GM12878 (cell line): ENCODE results near the gene PRC1. TPM values are rescaled to one million over a fixed set of nuclear protein-coding genes. Genes with fewer than 3 reads are reported as not detected.

ENCODE experiments used
- ATF7 ChIP-seq: fragments of 450-650 bp; IDR thresholded peaks from 2 replicates; pipeline ENCODE4 v1.6.1; 2016; ENCODE audit warnings: low read depth, mild to moderate bottlenecking
- BCL3 ChIP-seq: IDR thresholded peaks from 2 replicates; pipeline ENCODE4 v1.6.1; 2011; ENCODE audit warnings: borderline replicate concordance, low read depth, mild to moderate bottlenecking, moderate library complexity, low read length; ENCODE audit not compliant: insufficient read depth, poor library complexity, severe bottlenecking
- BRCA1 ChIP-seq: IDR thresholded peaks from 2 replicates; pipeline ENCODE4 v1.6.1; 2011; ENCODE audit warnings: low read depth, low read length, improper control_type of control experiment
- CHD2 ChIP-seq: IDR thresholded peaks from 2 replicates; pipeline ENCODE4 v1.6.1; 2011; ENCODE audit warnings: low read depth, low read length, improper control_type of control experiment, borderline replicate concordance
- IKZF2 ChIP-seq, 2 experiments: fragments of 450-650 bp; IDR thresholded peaks; 2 replicates each; pipeline ENCODE4 v1.6.1; 2017; ENCODE audit warnings: mild to moderate bottlenecking in 2 of 2, moderate library complexity in 2 of 2
- KDM1A ChIP-seq: fragments of 200-600 bp; sonication (generic); IDR thresholded peaks from 2 replicates; pipeline ENCODE4 v1.6.1; 2016; ENCODE audit warnings: borderline replicate concordance
- KLF5 ChIP-seq: fragments of 450-650 bp; IDR thresholded peaks from 2 replicates; pipeline ENCODE4 v1.6.1; 2014; ENCODE audit warnings: mild to moderate bottlenecking; ENCODE audit not compliant: partially characterized antibody
- MAX ChIP-seq: IDR thresholded peaks from 2 replicates; pipeline ENCODE4 v1.6.1; 2012; ENCODE audit warnings: low read depth, low read length, improper control_type of control experiment
- MYC ChIP-seq: IDR thresholded peaks from 2 replicates; pipeline ENCODE4 v1.6.1; 2011; ENCODE audit warnings: mild to moderate bottlenecking, low read length, moderate library complexity, inconsistent platforms; ENCODE audit not compliant: insufficient read depth, insufficient replicate concordance, insufficient read length, severe bottlenecking
- NR2F1 ChIP-seq: fragments of 450-650 bp; conservative IDR thresholded peaks from 2 replicates; pipeline ENCODE4 v1.6.1; 2017; ENCODE audit warnings: mild to moderate bottlenecking
- REST ChIP-seq: IDR thresholded peaks from 2 replicates; pipeline ENCODE4 v1.6.1; 2012; ENCODE audit warnings: mild to moderate bottlenecking, low read depth, low read length
- SKIL ChIP-seq: fragments of 450-650 bp; IDR thresholded peaks from 2 replicates; pipeline ENCODE4 v1.6.1; 2017; ENCODE audit warnings: mild to moderate bottlenecking, low read depth, inconsistent platforms; ENCODE audit not compliant: poor library complexity, severe bottlenecking
- SPI1 ChIP-seq: IDR thresholded peaks from 2 replicates; pipeline ENCODE4 v1.6.1; 2011; ENCODE audit warnings: low read depth, mild to moderate bottlenecking, low read length, moderate library complexity, borderline replicate concordance; ENCODE audit not compliant: insufficient read depth
- SREBF2 ChIP-seq: IDR thresholded peaks from 2 replicates; pipeline ENCODE4 v1.6.1; 2012; ENCODE audit warnings: mild to moderate bottlenecking, low read length
- ZNF687 ChIP-seq: fragments of 450-650 bp; IDR thresholded peaks from 2 replicates; pipeline ENCODE4 v1.6.1; 2017; ENCODE audit warnings: mild to moderate bottlenecking, moderate library complexity
- polyA plus RNA-seq, 11 experiments: library from polyadenylated mRNA; depleted of rRNA in 4 of 11; unstranded in 6 of 11; stranded (reverse) in 5 of 11; fragments of >200 nt; fragmentation: Nextera tagmentation in 4 of 11; fragmentation: Illumina TruSeq in 1 of 11; extraction: Ambion mirVana in 4 of 11; extraction: Trizol in 1 of 11; gene quantifications; 1 replicate in 1 of 11; 2 replicates in 10 of 11; pipeline versions ENCODE4 v1.2.1 to v1.2.3, GENCODE V29; 2011 to 2016; ENCODE audit warnings: inconsistent platforms in 2 of 11, missing spikeins in 2 of 11, low read depth in 1 of 11
- total RNA-seq, 4 experiments: library from RNA; depleted of rRNA in 3 of 4; stranded (reverse); fragments of >200 nt in 3 of 4; fragmentation: Illumina TruSeq in 1 of 4; extraction: Trizol in 1 of 4; gene quantifications; 2 replicates each; pipeline versions ENCODE4 v1.2.1 to v1.2.3, GENCODE V29; 2013 to 2021

The PRC1 gene
- total and polyA plus RNA-seq, 10 of the 15 experiments (the other 5 are each of a cell fraction or from before 2014, with no cell fraction given), result 100 to 241 (median 131) TPM

GRCh38 chr15:90954712-90955623 is 39.4 kb downstream of the PRC1 start, which contains the start of gene RCCD1 (continued):
- TF ChIP-seq ZNF687 (peak; percentile 70), REST (no peak), SKIL (no peak), MAX (peak; percentile 97), SPI1 (no peak), CHD2 (peak; percentile 19; the same call in 1 of the 2 replicates), ATF7 (peak; percentile 92), NR2F1 (peak; percentile 62), MYC (peak; percentile 80), KDM1A (no peak), SREBF2 (no peak), KLF5 (no peak), BRCA1 (no peak), BCL3 (peak; percentile 49), IKZF2 (IDR thresholded peaks at IDR 0.05) (no peak)
